ENCODE data around the gene ZNF264.
A peak's percentile ranks its signal among the peaks of the same experiment; 100 is the strongest.
"Not testable (repeated sequence)": the region's sequence is repeated elsewhere in the genome, so short reads cannot be mapped to it uniquely, and the experiment has no call there.

The ZNF264 gene

GRCh38 chr19:57249329-57249728, 58.0 kb downstream of the ZNF264 start:
- POLR2A ChIA-PET = no interaction called here
- CTCF ChIA-PET = no interaction called here
- DNase-seq (ENCODE audit: low read depth, low spot score) = no peak
- no peak overlapping the region for H3K4me3 ChIP-seq (ENCODE audit: low read depth, low read length)
- TF ChIP-seq CTCF (IDR thresholded peaks at IDR 0.05; ENCODE audit: insufficient read depth, low read length, missing control alignments) = no peak

- CTCF ChIA-PET; DNase-seq (ENCODE audit: low read depth, low spot score); H3K4me3 ChIP-seq (ENCODE audit: low read depth, low read length); POLR2A ChIA-PET: not testable (repeated sequence)
Measured at GRCh38 chr19:57253767-57254166, 62.5 kb downstream of the ZNF264 start.

- TF ChIP-seq CTCF (IDR thresholded peaks at IDR 0.05; ENCODE audit: insufficient read depth, low read length, missing control alignments) = no peak
- H3K4me3 ChIP-seq (ENCODE audit: low read depth, low read length) = no peak overlapping the region
- POLR2A ChIA-PET = no interaction called here
- DNase-seq (ENCODE audit: low read depth, low spot score) = no peak
- CTCF ChIA-PET = no interaction called here
Measured at GRCh38 chr19:57262044-57262443, 70.7 kb downstream of the ZNF264 start.

GRCh38 chr19:57263244-57263741, 72.0 kb downstream of the ZNF264 start:
- TF ChIP-seq CTCF (IDR thresholded peaks at IDR 0.05; ENCODE audit: insufficient read depth, low read length, missing control alignments) = no peak
- no peak overlapping the region for H3K4me3 ChIP-seq (ENCODE audit: low read depth, low read length)
- no peak for DNase-seq (ENCODE audit: low read depth, low spot score)
- ChIA-PET CTCF (no interaction called here), POLR2A (no interaction called here)

- DNase-seq (ENCODE audit: low read depth, low spot score) = no peak
- POLR2A ChIA-PET = no interaction called here
- TF ChIP-seq CTCF (IDR thresholded peaks at IDR 0.05; ENCODE audit: insufficient read depth, low read length, missing control alignments) = no peak
- no peak overlapping the region for H3K4me3 ChIP-seq (ENCODE audit: low read depth, low read length)
- CTCF ChIA-PET = no interaction called here
Measured at GRCh38 chr19:57267291-57267690, 76.0 kb downstream of the ZNF264 start.

- POLR2A ChIA-PET = interaction anchor here (0.8 kb wide), 1 partner anchor 9 kb away, joined by 3 read pairs; no protein-coding TSS in a partner anchor
- DNase-seq (ENCODE audit: low read depth, low spot score) = peak; percentile 84
- TF ChIP-seq CTCF (IDR thresholded peaks at IDR 0.05; ENCODE audit: insufficient read depth, low read length, missing control alignments) = no peak
- CTCF ChIA-PET = no interaction called here
- H3K4me3 ChIP-seq (ENCODE audit: low read depth, low read length) = no peak overlapping the region
Measured at GRCh38 chr19:57269515-57270250, 78.4 kb downstream of the ZNF264 start.

- no peak for DNase-seq (ENCODE audit: low read depth, low spot score)
- CTCF ChIA-PET = no interaction called here
- POLR2A ChIA-PET = no interaction called here
- no peak for TF ChIP-seq CTCF (IDR thresholded peaks at IDR 0.05; ENCODE audit: insufficient read depth, low read length, missing control alignments)
- H3K4me3 ChIP-seq (ENCODE audit: low read depth, low read length) = no peak overlapping the region
Measured at GRCh38 chr19:57271280-57271679, 80.0 kb downstream of the ZNF264 start.
